Endodermal cell (in vitro differentiated cells): ENCODE data around the gene NLK. TPM values are rescaled to one million over a fixed set of nuclear protein-coding genes. Genes with fewer than 3 reads are reported as not detected.

Source experiments
- DNase-seq: peaks from one replicate; pipeline ENCODE4 v3.0.0-alpha.2; 2017
- H3K27ac ChIP-seq: 2 replicates; pipeline ENCODE4 v1.5.1; 2013; ENCODE audit warnings: mild to moderate bottlenecking, low read depth, low read length, moderate library complexity
- H3K27me3 ChIP-seq: 2 replicates; pipeline ENCODE4 v1.6.1; 2013; ENCODE audit warnings: mild to moderate bottlenecking, low read length, moderate library complexity; ENCODE audit not compliant: insufficient read depth, control insufficient read depth, poor library complexity, severe bottlenecking
- H3K36me3 ChIP-seq: 2 replicates; pipeline ENCODE4 v1.7.0; 2013; ENCODE audit warnings: mild to moderate bottlenecking, low read length, moderate library complexity; ENCODE audit not compliant: control insufficient read depth, insufficient read depth
- H3K4me1 ChIP-seq: one replicate; pipeline ENCODE4 v1.7.0; 2013; ENCODE audit warnings: low read length; ENCODE audit not compliant: control insufficient read depth, insufficient read depth
- H3K4me3 ChIP-seq: 2 replicates; pipeline ENCODE4 v1.5.1; 2013; ENCODE audit warnings: mild to moderate bottlenecking, low read length, moderate library complexity
- H3K9ac ChIP-seq: 2 replicates; pipeline ENCODE4 v1.6.1; 2013; ENCODE audit warnings: mild to moderate bottlenecking, low read length, moderate library complexity; ENCODE audit not compliant: poor library complexity, severe bottlenecking; ENCODE audit errors: extremely low read depth
- H3K9me3 ChIP-seq: 2 replicates; pipeline ENCODE4 v1.6.1; 2013; ENCODE audit warnings: mild to moderate bottlenecking, low read length, moderate library complexity; ENCODE audit not compliant: control insufficient read depth
- H3K27ac Mint-ChIP-seq: 2 replicates; pipeline ENCODE4 v1.8.0; 2020; ENCODE audit warnings: mixed read lengths
- H3K27me3 Mint-ChIP-seq: 2 replicates; pipeline ENCODE4 v1.8.0; 2021; ENCODE audit warnings: mild to moderate bottlenecking, mixed read lengths; ENCODE audit not compliant: insufficient read depth
- H3K36me3 Mint-ChIP-seq: 2 replicates; pipeline ENCODE4 v1.8.0; 2020; ENCODE audit warnings: low read depth, mixed read lengths
- H3K4me1 Mint-ChIP-seq: 2 replicates; pipeline ENCODE4 v1.8.0; 2020; ENCODE audit warnings: mixed read lengths
- H3K4me3 Mint-ChIP-seq: 2 replicates; pipeline ENCODE4 v1.8.0; 2020; ENCODE audit warnings: mild to moderate bottlenecking, moderate library complexity, mixed read lengths
- H3K9me3 Mint-ChIP-seq: 2 replicates; pipeline ENCODE4 v1.8.0; 2020; ENCODE audit warnings: mild to moderate bottlenecking, mixed read lengths
- WGBS, 2 experiments: methylation state at CpG; one replicate each; pipeline versions ENCODE4 v1.1.5 to v1.1.7; 2013; ENCODE audit warnings: missing lambda C conversion rate in 2 of 2, mixed read lengths in 1 of 2; ENCODE audit not compliant: insufficient coverage in 1 of 2, insufficient read length in 1 of 2; 5-methylcytosine and 5-hydroxymethylcytosine counted together
- total RNA-seq, 2 donors: library from RNA; stranded (reverse); fragmentation: NEBNext Ultra II Directional in 1 of 2; extraction: Animal tissue kit (Norgen Biotek cat#: 25700) in 1 of 2; gene quantifications; 2 replicates in 1 of 2; 3 replicates in 1 of 2; pipeline ENCODE4 v1.2.1, GENCODE V29; 2021
- TF ChIP-seq, protein P1 (sequence below): fragments of 200-600 bp; sonication (generic); conservative IDR thresholded peaks from 2 replicates; pipeline ENCODE4 v1.5.0; 2021; ENCODE audit warnings: antibody characterized with exemption, mild to moderate bottlenecking

NLK gene
- total RNA-seq, 2 donors from 2014 or later = 49.2 to 50.3 TPM

DNA sequence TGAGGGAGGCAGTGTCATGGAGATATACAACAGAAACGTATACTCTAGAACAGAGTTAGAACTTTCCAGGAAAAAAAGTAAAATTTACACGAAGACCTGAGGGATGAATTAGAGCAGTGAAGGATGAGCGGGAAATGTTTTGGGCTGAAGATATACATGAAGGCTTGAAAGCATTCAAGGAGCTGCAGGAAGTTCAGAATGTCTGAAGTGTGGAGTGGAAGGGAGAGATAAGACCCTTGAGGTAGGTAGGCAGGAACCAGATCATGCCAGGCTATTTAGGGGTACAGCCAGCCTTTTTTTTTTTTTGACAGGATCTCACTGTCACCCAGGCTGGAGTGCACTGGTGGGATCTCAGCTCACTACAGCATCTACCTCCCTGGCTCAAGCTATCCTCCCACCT is 3.2 kb upstream of the NLK start:
- Histone ChIP-seq H3K36me3 (no peaks in the 10 kb centered on the region), H3K27ac (no peak overlapping the region), H3K9ac (no peak overlapping the region), H3K4me3 (no peak overlapping the region), H3K9me3 (no peaks in the 10 kb centered on the region), H3K4me1 (peaks cover 3% of the 10 kb centered on the region), H3K27me3 (no peaks in the 10 kb centered on the region)
- Mint-ChIP-seq H3K36me3 (peaks cover 7% of the 10 kb centered on the region), H3K4me1 (peaks cover 19% of the 10 kb centered on the region), H3K27me3 (no peaks in the 10 kb centered on the region), H3K9me3 (peaks cover 11% of the 10 kb centered on the region), H3K27ac (no peak overlapping the region), H3K4me3 (no peak overlapping the region)
- WGBS, 2 experiments = 93 to 95% methylated on average over 3 of the region's 3 CpGs
- DNase-seq = no peak
- TF ChIP-seq, protein P1, sequence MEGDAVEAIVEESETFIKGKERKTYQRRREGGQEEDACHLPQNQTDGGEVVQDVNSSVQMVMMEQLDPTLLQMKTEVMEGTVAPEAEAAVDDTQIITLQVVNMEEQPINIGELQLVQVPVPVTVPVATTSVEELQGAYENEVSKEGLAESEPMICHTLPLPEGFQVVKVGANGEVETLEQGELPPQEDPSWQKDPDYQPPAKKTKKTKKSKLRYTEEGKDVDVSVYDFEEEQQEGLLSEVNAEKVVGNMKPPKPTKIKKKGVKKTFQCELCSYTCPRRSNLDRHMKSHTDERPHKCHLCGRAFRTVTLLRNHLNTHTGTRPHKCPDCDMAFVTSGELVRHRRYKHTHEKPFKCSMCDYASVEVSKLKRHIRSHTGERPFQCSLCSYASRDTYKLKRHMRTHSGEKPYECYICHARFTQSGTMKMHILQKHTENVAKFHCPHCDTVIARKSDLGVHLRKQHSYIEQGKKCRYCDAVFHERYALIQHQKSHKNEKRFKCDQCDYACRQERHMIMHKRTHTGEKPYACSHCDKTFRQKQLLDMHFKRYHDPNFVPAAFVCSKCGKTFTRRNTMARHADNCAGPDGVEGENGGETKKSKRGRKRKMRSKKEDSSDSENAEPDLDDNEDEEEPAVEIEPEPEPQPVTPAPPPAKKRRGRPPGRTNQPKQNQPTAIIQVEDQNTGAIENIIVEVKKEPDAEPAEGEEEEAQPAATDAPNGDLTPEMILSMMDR = no peak

DNA sequence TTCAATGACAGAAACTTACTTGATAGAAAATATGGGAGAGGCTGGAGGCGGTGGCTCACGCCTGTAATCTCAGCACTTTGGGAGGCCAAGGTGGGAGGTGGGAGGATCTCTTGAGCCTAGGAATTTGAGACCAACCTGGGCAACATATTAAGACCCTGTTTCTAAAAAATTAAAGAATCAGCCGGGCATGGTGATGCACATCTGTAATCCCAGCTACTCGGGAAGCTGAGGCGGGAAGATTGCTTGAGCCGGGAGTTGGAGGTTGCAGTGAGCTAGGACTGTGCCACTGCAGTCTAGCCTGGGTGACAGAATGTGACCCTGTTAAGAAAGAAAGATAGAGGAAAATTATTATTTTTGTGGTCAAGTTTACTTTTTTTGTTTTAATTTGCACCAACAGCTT is 2.1 kb upstream of the NLK start:
- DNase-seq = no peak
- Histone ChIP-seq H3K9me3 (no peaks in the 10 kb centered on the region), H3K9ac (no peak overlapping the region), H3K27me3 (no peaks in the 10 kb centered on the region), H3K36me3 (no peaks in the 10 kb centered on the region), H3K4me3 (peak overlapping the region; percentile 71), H3K4me1 (peaks cover 3% of the 10 kb centered on the region), H3K27ac (no peak overlapping the region)
- TF ChIP-seq, protein P1 = no peak
- WGBS, 2 experiments = 95 to 98% methylated on average over 6 of the region's 6 CpGs
- no peak overlapping the region for H3K27ac Mint-ChIP-seq
- peak overlapping the region; percentile 87 for H3K4me3 Mint-ChIP-seq
- peaks cover 29% of the 10 kb centered on the region for H3K4me1 Mint-ChIP-seq
- H3K36me3 Mint-ChIP-seq = peaks cover 14% of the 10 kb centered on the region
- H3K9me3 Mint-ChIP-seq = peaks cover 14% of the 10 kb centered on the region
- H3K27me3 Mint-ChIP-seq = no peaks in the 10 kb centered on the region

DNA sequence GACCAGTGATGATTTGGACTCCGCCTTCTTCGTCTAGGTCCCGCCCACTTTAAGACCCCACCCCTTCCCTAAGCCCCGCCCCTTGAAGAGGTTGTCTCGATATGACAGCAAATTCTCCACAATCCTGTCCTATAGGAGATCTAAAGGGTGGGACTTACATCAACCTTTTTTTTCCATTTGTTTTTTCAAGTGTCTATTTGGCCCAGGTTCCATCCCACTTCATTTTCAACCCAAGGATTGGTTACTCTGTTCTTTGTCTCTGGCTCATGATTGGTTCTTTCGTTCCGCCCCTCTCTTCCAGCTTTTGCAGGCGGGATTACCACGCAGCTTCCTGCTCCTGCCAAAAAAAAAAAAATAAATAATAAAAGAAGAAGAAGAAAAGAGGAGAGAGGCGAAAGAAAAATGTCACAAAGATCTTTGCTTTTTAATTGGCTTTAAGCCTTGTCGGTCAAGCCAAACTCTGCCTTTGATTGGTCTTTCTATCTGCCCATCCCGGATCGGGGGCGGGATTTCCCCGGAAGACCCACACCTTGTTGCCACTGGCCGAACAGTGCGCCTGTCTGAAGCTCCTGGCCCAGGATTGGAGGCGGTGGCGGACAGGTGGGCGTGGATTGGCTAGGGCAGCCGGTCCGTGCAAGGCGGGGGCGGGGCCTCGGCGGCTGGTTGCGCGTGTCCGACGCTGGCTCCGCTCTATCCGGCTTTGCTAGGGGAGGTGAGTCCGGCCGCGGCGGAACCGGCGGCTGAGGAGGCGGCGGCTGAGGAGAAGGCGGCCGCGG is 1.2 kb upstream of the NLK start:
- no peaks in the 10 kb centered on the region for H3K27me3 Mint-ChIP-seq
- H3K36me3 Mint-ChIP-seq = peaks cover 14% of the 10 kb centered on the region
- H3K9ac ChIP-seq = no peak overlapping the region
- H3K27me3 ChIP-seq = no peaks in the 10 kb centered on the region
- peaks cover 8% of the 10 kb centered on the region for H3K9me3 Mint-ChIP-seq
- H3K27ac ChIP-seq = no peak overlapping the region
- TF ChIP-seq, protein P1 = no peak
- no peaks in the 10 kb centered on the region for H3K9me3 ChIP-seq
- H3K36me3 ChIP-seq = no peaks in the 10 kb centered on the region
- H3K4me3 ChIP-seq = peak overlapping the region; percentile 71
- H3K4me1 ChIP-seq = peaks cover 8% of the 10 kb centered on the region
- WGBS, 2 experiments = 0% methylated on average over 3 to 41 of the region's 43 CpGs
- H3K4me3 Mint-ChIP-seq = peak overlapping the region; percentile 87
- peaks cover 37% of the 10 kb centered on the region for H3K4me1 Mint-ChIP-seq
- H3K27ac Mint-ChIP-seq = no peak overlapping the region
- DNase-seq = peak; percentile 100
